HG03378 (cell line): ENCODE results near the gene ZNF534.
"Not testable (repeated sequence)": the region's sequence is repeated elsewhere in the genome, so short reads cannot be mapped to it uniquely, and the experiment has no call there.

ENCODE experiments used
- ATAC-seq: cut with Tn5 transposase; IDR thresholded peaks from one replicate; pipeline ENCODE4 v1.9.1; 2021; ENCODE audit warnings: mild to moderate bottlenecking, moderate library complexity; ENCODE audit not compliant: unreplicated experiment

ZNF534 gene

GRCh38 chr19:52428937-52429336 is at the start of gene ZNF534:
Gene ZNF534, plus strand, starts transcription at chr19:52429148. Its CDS starts 2,327 bp downstream, at chr19:52431475.
- ATAC-seq, result no peak

GRCh38 chr19:52391135-52391534 is 37.8 kb upstream of the ZNF534 start:
- no peak for ATAC-seq

GRCh38 chr19:52397310-52398080 is 31.5 kb upstream of the ZNF534 start, which contains the start of gene ZNF528:
Gene ZNF528, plus strand, starts transcription at chr19:52397849. Its CDS starts 4,165 bp downstream, at chr19:52402014.
- ATAC-seq, result no peak

GRCh38 chr19:52398081-52398441 is 30.9 kb upstream of the ZNF534 start:
- ATAC-seq, result no peak

GRCh38 chr19:52410276-52410675 is 18.7 kb upstream of the ZNF534 start:
- ATAC-seq, result no peak

GRCh38 chr19:52415711-52416110 is 13.2 kb upstream of the ZNF534 start:
- no peak for ATAC-seq

- no peak for ATAC-seq
These were observed 13.2 kb downstream of the ZNF534 start for GRCh38 chr19:52442179-52442578.

- no peak for ATAC-seq
These were observed 15.6 kb downstream of the ZNF534 start for GRCh38 chr19:52444506-52444905.

GRCh38 chr19:52451241-52451640 is 22.3 kb downstream of the ZNF534 start:
- ATAC-seq, result no peak

GRCh38 chr19:52453324-52454094 is 24.6 kb downstream of the ZNF534 start, which contains the start of gene ZNF578:
Gene ZNF578, plus strand, starts transcription at chr19:52453553. Its CDS starts 48,293 bp downstream, at chr19:52501846.
- ATAC-seq, result no peak

- no peak for ATAC-seq
These were observed 36.0 kb downstream of the ZNF534 start for GRCh38 chr19:52464798-52465470.

GRCh38 chr19:52473655-52474350 is 44.9 kb downstream of the ZNF534 start:
- ATAC-seq, result no peak

- no peak for ATAC-seq
These were observed 45.6 kb downstream of the ZNF534 start for GRCh38 chr19:52474351-52475127.

- ATAC-seq, result not testable (repeated sequence)
These were observed 55.3 kb downstream of the ZNF534 start for GRCh38 chr19:52484111-52484743.

GRCh38 chr19:52485064-52485463 is 56.1 kb downstream of the ZNF534 start:
- ATAC-seq, result not testable (repeated sequence)

- not testable (repeated sequence) for ATAC-seq
These were observed 56.8 kb downstream of the ZNF534 start for GRCh38 chr19:52485561-52486240.

GRCh38 chr19:52492201-52492993 is 63.4 kb downstream of the ZNF534 start:
- no peak for ATAC-seq

- ATAC-seq, result no peak
These were observed 64.1 kb downstream of the ZNF534 start for GRCh38 chr19:52492994-52493470.
